ENCODE measurements around the gene OR2T12.
A peak's percentile ranks its signal among the peaks of the same experiment; 100 is the strongest.
"Not testable (repeated sequence)": the region's sequence is repeated elsewhere in the genome, so short reads cannot be mapped to it uniquely, and the experiment has no call there.

OR2T12 gene

GRCh38 chr1:248288391-248288790, 14.8 kb downstream of the OR2T12 start:
- no peak for DNase-seq (ENCODE audit: extremely low read depth, low read depth)
- no peak for TF ChIP-seq CTCF (IDR thresholded peaks at IDR 0.05; ENCODE audit: low read depth, low read length, missing control alignments)
- H3K4me3 ChIP-seq (replicated peaks; ENCODE audit: low read depth, low read length) = no peak overlapping the region

DNA sequence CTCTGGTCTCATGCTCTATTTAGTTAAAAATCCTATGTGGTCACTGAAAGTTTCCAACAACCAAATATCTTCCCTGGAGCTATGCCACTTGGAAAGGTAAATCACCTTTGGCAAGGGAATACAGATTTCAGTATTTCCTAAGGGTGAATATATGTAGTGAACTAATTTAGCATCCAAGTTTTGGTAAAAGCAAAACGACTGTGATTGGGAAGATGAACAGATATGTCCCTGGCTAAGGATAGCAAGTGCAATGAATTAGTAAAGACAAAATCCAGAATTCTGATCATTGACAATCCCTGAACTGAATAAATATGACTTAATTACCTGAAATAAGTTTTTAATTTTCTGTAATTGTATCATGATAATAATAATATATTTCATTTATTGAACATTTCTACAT, 25.3 kb downstream of the OR2T12 start, which contains the start of gene OR2T33:
Gene OR2T33, minus strand, starts transcription at position 101 of the 400 bp plus-strand sequence. CDS start 4,162 bp downstream, outside the sequence.
- H3K4me3 ChIP-seq (replicated peaks; ENCODE audit: low read depth, low read length) = no peak within 1 kb of the TSS
- no peak for TF ChIP-seq CTCF (IDR thresholded peaks at IDR 0.05; ENCODE audit: low read depth, low read length, missing control alignments)
- DNase-seq (ENCODE audit: extremely low read depth, low read depth) = no peak

- not testable (repeated sequence) for DNase-seq (ENCODE audit: extremely low read depth, low read depth); H3K4me3 ChIP-seq (replicated peaks; ENCODE audit: low read depth, low read length)
Observed at GRCh38 chr1:248273225-248273624, 30.0 kb downstream of the OR2T12 start.

DNA sequence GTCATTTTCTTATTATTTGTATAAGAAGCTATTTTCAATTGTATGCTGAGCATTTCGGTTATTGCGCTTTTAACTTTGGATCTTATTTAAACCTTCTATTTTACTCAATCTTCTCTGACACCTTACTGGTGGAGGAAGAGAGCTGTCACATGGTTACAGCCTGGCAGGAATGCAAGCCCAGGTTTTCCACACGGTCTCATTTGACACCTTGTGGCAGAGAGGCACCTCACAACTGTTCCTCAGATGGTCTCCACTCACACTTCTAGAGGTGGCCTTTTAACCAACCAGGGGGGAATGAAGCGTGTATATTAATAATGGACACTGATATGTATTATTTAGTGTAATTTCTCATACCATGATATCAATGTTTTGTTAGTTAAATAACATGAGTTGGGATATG, 35.0 kb downstream of the OR2T12 start:
- no peak for TF ChIP-seq CTCF (IDR thresholded peaks at IDR 0.05; ENCODE audit: low read depth, low read length, missing control alignments)
- DNase-seq (ENCODE audit: extremely low read depth, low read depth) = no peak

DNA sequence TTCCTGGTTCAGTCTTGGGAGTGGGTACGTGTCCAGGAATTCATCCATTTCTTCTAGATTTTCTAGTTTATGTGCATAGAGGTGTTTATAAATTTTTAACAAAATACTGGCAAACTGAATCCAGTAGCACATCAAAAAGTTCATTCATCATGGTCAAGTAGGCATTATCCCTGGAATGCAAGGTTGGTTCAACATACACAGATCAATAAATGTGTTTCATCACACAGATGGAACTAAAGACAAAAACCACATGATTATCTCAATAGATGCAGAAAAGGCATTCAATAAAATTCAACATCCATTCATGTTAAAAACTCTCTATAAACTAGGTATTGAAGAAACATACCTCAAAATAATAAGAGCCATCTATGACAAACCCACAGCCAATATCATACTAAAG, 43.9 kb downstream of the OR2T12 start:
- H3K4me3 ChIP-seq (replicated peaks; ENCODE audit: low read depth, low read length); DNase-seq (ENCODE audit: extremely low read depth, low read depth): not testable (repeated sequence)

More for the DNA sequence above, 35.0 kb downstream of the OR2T12 start:
- H3K4me3 ChIP-seq (replicated peaks; ENCODE audit: low read depth, low read length) = no peak overlapping the region

DNA sequence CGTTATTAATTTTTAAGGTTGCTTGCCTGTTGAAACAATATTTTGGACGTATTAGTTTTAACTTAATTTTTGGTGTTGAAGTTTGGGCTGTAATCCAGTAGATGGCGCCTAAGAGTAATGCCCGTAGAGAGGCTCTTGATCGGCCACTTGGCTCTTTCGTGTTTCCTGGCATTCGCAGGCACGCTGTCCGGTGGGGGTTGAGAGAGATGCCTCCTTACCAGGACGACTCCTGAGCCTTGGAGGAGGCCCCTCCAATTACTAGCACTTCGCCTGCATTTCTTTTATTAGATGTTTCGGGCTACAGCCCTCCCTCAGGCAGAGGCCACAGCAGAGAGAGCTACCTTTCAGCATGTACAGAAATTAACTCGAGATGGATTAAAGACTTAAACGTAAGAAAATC, 60.0 kb downstream of the OR2T12 start:
- peak; percentile 5 for DNase-seq (ENCODE audit: extremely low read depth, low read depth)
- H3K4me3 ChIP-seq (replicated peaks; ENCODE audit: low read depth, low read length) = no peak overlapping the region
- peak; percentile 65 for TF ChIP-seq CTCF (IDR thresholded peaks at IDR 0.05; ENCODE audit: low read depth, low read length, missing control alignments)

All from HFF-Myc (cell line).